ENCODE results near the gene EXTL2.
A peak's percentile ranks its signal among the peaks of the same experiment; 100 is the strongest.

GRCh38 chr1:100894603-100895539, at the start of gene EXTL2:
- TF ChIP-seq CTCF (IDR thresholded peaks at IDR 0.05) (no peak), POLR2A (IDR thresholded peaks at IDR 0.05) (peak in 1 of 2 donors; percentile 39)
